ENCODE measurements around the gene PRR20B.
"Not testable (repeated sequence)": the region's sequence is repeated elsewhere in the genome, so short reads cannot be mapped to it uniquely, and the experiment has no call there.

Gene PRR20B

DNA sequence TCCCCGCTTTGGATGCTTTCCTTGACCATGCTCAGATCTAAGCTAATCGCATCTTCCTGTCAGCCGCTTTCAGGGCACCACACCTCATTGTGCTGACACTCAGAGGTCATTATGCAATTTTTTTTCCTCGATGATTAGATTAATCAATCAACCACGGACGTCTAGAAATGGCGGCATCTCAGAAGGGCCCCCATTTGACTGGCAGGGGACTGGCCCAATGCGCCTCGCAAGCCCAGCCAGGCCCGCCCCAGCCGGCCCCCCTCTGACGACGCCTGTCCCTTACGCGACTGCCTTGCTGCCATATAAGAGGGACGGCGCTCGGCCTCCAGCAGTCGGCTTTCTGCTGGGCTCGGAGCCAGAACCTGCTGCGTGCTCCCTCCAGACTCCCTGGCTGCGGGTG is 13.0 kb downstream of the PRR20B start, which contains the start of gene PRR20D:
TSS of gene PRR20D (plus strand) at position 301 of the 400 bp plus-strand sequence. CDS start 387 bp downstream, outside the sequence.
- in situ Hi-C loops (cut with MboI; ENCODE audit: low sequenced_read_pairs, unreplicated experiment); DNase-seq (ENCODE audit: low spot score): not testable (repeated sequence)

DNA sequence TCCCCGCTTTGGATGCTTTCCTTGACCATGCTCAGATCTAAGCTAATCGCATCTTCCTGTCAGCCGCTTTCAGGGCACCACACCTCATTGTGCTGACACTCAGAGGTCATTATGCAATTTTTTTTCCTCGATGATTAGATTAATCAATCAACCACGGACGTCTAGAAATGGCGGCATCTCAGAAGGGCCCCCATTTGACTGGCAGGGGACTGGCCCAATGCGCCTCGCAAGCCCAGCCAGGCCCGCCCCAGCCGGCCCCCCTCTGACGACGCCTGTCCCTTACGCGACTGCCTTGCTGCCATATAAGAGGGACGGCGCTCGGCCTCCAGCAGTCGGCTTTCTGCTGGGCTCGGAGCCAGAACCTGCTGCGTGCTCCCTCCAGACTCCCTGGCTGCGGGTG is 19.6 kb downstream of the PRR20B start, which contains the start of gene PRR20E:
TSS of gene PRR20E (plus strand) at position 301 of the 400 bp plus-strand sequence. CDS start 387 bp downstream, outside the sequence.
- DNase-seq (ENCODE audit: low spot score); in situ Hi-C loops (cut with MboI; ENCODE audit: low sequenced_read_pairs, unreplicated experiment): not testable (repeated sequence)

DNA sequence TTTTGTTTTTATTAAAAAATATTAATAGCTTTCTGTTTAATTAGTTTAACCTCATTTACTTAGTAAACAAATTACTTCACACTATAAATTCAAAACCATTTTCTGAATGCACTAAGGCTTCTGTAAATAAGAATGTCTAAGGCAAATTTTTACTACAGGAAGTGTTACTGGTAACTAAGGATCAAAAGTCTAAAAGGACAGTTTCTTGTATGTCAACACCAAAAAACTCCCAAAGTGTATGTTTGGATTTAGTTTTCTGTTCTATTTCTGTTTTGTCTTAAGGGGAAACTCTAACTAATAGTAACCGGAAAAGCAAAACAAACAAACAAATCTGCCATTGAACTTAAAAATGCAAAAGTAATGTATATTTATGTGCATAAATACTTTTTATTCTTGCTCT is 44.4 kb downstream of the PRR20B start:
- DNase-seq (ENCODE audit: low spot score), result no peak
- in situ Hi-C loops (cut with MboI; ENCODE audit: low sequenced_read_pairs, unreplicated experiment), result no loop called here
- TF ChIP-seq, protein P1, sequence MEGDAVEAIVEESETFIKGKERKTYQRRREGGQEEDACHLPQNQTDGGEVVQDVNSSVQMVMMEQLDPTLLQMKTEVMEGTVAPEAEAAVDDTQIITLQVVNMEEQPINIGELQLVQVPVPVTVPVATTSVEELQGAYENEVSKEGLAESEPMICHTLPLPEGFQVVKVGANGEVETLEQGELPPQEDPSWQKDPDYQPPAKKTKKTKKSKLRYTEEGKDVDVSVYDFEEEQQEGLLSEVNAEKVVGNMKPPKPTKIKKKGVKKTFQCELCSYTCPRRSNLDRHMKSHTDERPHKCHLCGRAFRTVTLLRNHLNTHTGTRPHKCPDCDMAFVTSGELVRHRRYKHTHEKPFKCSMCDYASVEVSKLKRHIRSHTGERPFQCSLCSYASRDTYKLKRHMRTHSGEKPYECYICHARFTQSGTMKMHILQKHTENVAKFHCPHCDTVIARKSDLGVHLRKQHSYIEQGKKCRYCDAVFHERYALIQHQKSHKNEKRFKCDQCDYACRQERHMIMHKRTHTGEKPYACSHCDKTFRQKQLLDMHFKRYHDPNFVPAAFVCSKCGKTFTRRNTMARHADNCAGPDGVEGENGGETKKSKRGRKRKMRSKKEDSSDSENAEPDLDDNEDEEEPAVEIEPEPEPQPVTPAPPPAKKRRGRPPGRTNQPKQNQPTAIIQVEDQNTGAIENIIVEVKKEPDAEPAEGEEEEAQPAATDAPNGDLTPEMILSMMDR (IDR thresholded peaks at IDR 0.05; ENCODE audit: borderline replicate concordance, control extremely low read depth, extremely low read depth, insufficient read depth, missing control alignments), result no peak

All from GM13976 (cell line).